Kidney (tissue), 14 donors: ENCODE measurements around the gene AK6. TPM values are rescaled to one million over a fixed set of nuclear protein-coding genes. Genes with fewer than 3 reads are reported as not detected.
A peak's percentile ranks its signal among the peaks of the same experiment; 100 is the strongest.

Source experiments
- DNase-seq, 5 donors: peaks; one replicate each; pipeline ENCODE4 v3.0.0-alpha.2; 2013 to 2020
- FAIRE-seq: peaks from 2 replicates; lab custom pipeline; 2012; peaks lifted over from hg19 to GRCh38; lab: Jason Lieb, UNC
- H3K27ac ChIP-seq, 2 donors: one replicate each; pipeline ENCODE4 v1.7.0; 2013; ENCODE audit warnings: low read depth in 2 of 2, low read length in 2 of 2, inconsistent platforms in 1 of 2
- H3K27me3 ChIP-seq: one replicate; pipeline ENCODE4 v1.7.1; 2013; ENCODE audit warnings: low read length, inconsistent platforms; ENCODE audit not compliant: control insufficient read depth, insufficient read depth
- H3K36me3 ChIP-seq, 3 donors: one replicate each; pipeline versions ENCODE4 v1.7.0 to v1.7.1; 2013; ENCODE audit warnings: low read length in 3 of 3, control low read depth in 1 of 3, inconsistent platforms in 1 of 3; ENCODE audit not compliant: insufficient read depth in 3 of 3, control insufficient read depth in 2 of 3
- H3K4me1 ChIP-seq, 3 donors: one replicate each; pipeline versions ENCODE4 v1.7.0 to v1.7.1; 2013; ENCODE audit warnings: low read length in 3 of 3, inconsistent platforms in 1 of 3, low read depth in 1 of 3; ENCODE audit not compliant: control insufficient read depth in 2 of 3, insufficient read depth in 2 of 3
- H3K4me3 ChIP-seq, 3 donors: one replicate each; pipeline versions ENCODE4 v1.7.0 to v1.8.1; 2013; ENCODE audit warnings: low read length in 3 of 3, control low read depth in 1 of 3, inconsistent platforms in 1 of 3
- H3K9ac ChIP-seq, 3 donors: one replicate each; pipeline versions ENCODE4 v1.7.0 to v1.7.1; 2013; ENCODE audit warnings: low read length in 3 of 3, control low read depth in 1 of 3, inconsistent platforms in 1 of 3
- H3K9me3 ChIP-seq, 3 donors: one replicate each; pipeline versions ENCODE4 v1.7.0 to v1.7.1; 2013; ENCODE audit warnings: low read length in 3 of 3, control low read depth in 1 of 3, inconsistent platforms in 1 of 3; ENCODE audit not compliant: control insufficient read depth in 2 of 3, insufficient read depth in 1 of 3
- intact Hi-C: fragments of 100-400 bp; cut with DNase I; formaldehyde crosslinking; loops from one replicate; pipeline ENCODE4 v1.11.1; 2022
- polyA plus RNA-seq: library from polyadenylated mRNA; stranded (reverse); fragments of 350-450 nt; fragmentation: Illumina TruSeq; extraction: RNeasy Lipid Tissue Mini Kit (QIAGEN cat#74804); gene quantifications from one replicate; pipeline ENCODE4 v1.2.3, GENCODE V29; 2014; ENCODE audit warnings: low read depth, low replicate concordance; ENCODE audit not compliant: insufficient read depth
- total RNA-seq: library from RNA; stranded (reverse); fragmentation: NEBNext Ultra II Directional; extraction: Animal tissue kit (Norgen Biotek cat#: 25700); gene quantifications from one replicate; pipeline ENCODE4 v1.2.1, GENCODE V29; 2021
- TF ChIP-seq, protein P1 (sequence below): IDR thresholded peaks from 3 replicates; pipeline ENCODE4 v1.5.1; 2012; ENCODE audit warnings: mild to moderate bottlenecking, moderate library complexity, borderline replicate concordance; ENCODE audit not compliant: insufficient read depth; ENCODE audit errors: extremely low read depth
- donor health status: control.
- donor health status: control.
- donor health status: control.
- donor health status: control.
- donor health status: control.
- donor health status: DM: yes; HTN: yes; CAD: no.
- donor health status: Normal renal cell carcinoma (clear cell type).

Gene AK6
- total and polyA plus RNA-seq, 2 donors from 2014 or later: 31.1 to 73.7 TPM

DNA sequence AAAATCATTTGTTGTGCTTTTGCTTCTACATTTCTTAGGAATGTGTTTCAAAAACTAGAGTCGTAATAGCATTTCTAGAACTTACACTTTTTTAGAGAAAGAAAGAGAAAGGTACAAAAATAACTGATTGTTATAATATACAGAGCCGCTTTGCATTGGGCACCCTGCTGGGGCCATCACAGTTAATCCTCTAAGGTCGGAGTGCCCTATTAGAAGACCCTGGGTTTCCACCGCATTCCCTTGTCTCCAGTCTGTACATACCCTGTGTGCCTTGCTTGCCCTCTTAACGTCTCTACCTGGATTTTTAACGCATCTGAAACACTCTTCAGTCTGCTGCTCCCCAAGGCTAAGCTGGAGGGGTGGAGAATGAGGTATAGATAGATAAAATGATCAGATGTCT is 46.9 kb upstream of the AK6 start:
- TF ChIP-seq, protein P1, sequence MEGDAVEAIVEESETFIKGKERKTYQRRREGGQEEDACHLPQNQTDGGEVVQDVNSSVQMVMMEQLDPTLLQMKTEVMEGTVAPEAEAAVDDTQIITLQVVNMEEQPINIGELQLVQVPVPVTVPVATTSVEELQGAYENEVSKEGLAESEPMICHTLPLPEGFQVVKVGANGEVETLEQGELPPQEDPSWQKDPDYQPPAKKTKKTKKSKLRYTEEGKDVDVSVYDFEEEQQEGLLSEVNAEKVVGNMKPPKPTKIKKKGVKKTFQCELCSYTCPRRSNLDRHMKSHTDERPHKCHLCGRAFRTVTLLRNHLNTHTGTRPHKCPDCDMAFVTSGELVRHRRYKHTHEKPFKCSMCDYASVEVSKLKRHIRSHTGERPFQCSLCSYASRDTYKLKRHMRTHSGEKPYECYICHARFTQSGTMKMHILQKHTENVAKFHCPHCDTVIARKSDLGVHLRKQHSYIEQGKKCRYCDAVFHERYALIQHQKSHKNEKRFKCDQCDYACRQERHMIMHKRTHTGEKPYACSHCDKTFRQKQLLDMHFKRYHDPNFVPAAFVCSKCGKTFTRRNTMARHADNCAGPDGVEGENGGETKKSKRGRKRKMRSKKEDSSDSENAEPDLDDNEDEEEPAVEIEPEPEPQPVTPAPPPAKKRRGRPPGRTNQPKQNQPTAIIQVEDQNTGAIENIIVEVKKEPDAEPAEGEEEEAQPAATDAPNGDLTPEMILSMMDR: no peak
- Histone ChIP-seq H3K9me3 (no peaks in the 10 kb centered on the region), H3K4me3 (peak overlapping the region; percentile 64 to 79 (median 71)), H3K27me3 (no peaks in the 10 kb centered on the region), H3K9ac (peak overlapping the region; percentile 26 to 93 (median 80)), H3K4me1 (no peaks in the 10 kb centered on the region), H3K36me3 (peaks cover 0 to 6% (median 2%) of the 10 kb centered on the region in 3 donors), H3K27ac (peak overlapping the region; percentile 79 to 85)
- DNase-seq (peak in 1 of 5 donors; percentile 14), FAIRE-seq (no peak)
- intact Hi-C loops: no loop called here

DNA sequence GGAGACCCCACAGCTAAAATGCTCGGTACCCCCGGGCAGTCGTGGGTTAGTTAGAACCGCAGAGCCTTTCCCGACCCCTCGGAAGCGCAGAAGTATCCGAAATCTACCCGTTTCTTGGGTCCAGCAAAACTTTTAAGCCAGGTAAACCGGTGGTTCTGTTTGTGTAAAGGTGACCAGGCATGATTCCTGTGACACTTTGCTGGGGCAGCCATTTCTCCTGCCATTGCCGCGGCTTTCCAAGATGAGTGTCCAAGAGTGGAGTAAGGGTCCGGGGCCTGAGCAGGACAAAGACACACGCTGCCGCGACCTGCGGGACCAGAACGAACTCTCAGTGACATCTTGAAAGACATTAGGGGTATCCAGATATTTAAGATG is 46.3 kb upstream of the AK6 start:
- Histone ChIP-seq H3K9me3 (no peaks in the 10 kb centered on the region), H3K4me3 (peak overlapping the region; percentile 64 to 79 (median 71)), H3K36me3 (peaks cover 0 to 6% (median 2%) of the 10 kb centered on the region in 3 donors), H3K9ac (peak overlapping the region; percentile 67 to 93 (median 80)), H3K27ac (peak overlapping the region; percentile 79 to 85), H3K27me3 (no peaks in the 10 kb centered on the region), H3K4me1 (no peaks in the 10 kb centered on the region)
- FAIRE-seq (no peak), DNase-seq (peak in 4 of 5 donors; percentile 59 to 70 (median 64))
- intact Hi-C loops: no loop called here
- TF ChIP-seq, protein P1: no peak

DNA sequence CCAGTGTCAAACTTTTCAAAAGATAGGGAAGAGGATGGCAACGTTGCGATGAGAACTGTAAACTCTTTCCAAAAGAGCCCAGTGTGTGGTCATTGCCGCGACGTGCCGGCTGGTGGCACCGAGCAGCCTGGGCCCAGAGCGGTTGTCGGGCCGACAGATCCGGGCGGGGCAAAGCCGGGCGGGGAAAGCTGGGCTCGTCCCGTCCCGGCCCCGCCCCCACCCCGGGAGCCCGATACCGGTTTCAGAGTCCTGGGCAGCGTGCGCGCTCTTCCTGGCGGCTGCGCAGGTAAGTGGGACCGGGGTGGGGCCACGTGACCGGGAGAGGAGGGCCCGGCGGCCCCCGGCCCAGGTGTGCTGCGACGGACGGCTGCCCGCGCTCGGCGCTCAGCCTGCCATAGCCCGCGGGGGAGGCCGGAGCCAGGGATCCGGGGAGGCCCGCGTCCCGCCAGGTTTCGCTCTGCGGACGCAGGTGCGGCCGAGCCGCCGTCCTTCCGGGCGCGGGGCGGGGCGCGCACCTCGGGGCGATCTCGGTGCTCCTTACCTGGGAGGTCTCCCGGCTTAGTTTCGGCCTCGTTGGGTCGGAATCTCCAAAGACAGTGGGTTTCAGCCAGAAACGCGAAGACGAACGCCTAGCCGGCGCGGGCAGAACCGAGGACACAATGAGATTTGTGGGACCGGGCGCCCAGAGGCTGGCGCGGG is 45.7 kb upstream of the AK6 start, which contains the start of gene MARVELD2:
Gene MARVELD2, plus strand, starts transcription at position 232 of the 699 bp plus-strand sequence. CDS start 4,270 bp downstream, outside the sequence.
- Histone ChIP-seq H3K4me3 (peak within 1 kb of the TSS; percentile 64 to 79 (median 71)), H3K4me1 (no peaks in the 10 kb centered on the region), H3K27ac (peak within 1 kb of the TSS; percentile 79 to 85), H3K9me3 (no peaks in the 10 kb centered on the region), H3K9ac (peak within 1 kb of the TSS; percentile 69 to 93 (median 80)), H3K36me3 (peaks cover 2 to 7% (median 4%) of the 10 kb centered on the region in 3 donors), H3K27me3 (no peaks in the 10 kb centered on the region)
- no peak for FAIRE-seq
- intact Hi-C loops: no loop called here
- peak; percentile 90 to 97 (median 94) for DNase-seq
- TF ChIP-seq, protein P1: peak; percentile 58
